GM19238 (cell line): ENCODE data around the gene BACE1.
"Not testable (repeated sequence)": the region's sequence is repeated elsewhere in the genome, so short reads cannot be mapped to it uniquely, and the experiment has no call there.

Source experiments
- DNase-seq: peaks from one replicate; pipeline ENCODE4 v3.0.0; 2011; ENCODE audit warnings: low spot score; ENCODE audit not compliant: insufficient read length

BACE1 gene

GRCh38 chr11:117278347-117278746 is 37.7 kb downstream of the BACE1 start:
- DNase-seq = no peak

- no peak for DNase-seq
These were observed 42.3 kb downstream of the BACE1 start for GRCh38 chr11:117273550-117274289.

- DNase-seq = not testable (repeated sequence)
These were observed 43.9 kb downstream of the BACE1 start for GRCh38 chr11:117272175-117272574.

DNA sequence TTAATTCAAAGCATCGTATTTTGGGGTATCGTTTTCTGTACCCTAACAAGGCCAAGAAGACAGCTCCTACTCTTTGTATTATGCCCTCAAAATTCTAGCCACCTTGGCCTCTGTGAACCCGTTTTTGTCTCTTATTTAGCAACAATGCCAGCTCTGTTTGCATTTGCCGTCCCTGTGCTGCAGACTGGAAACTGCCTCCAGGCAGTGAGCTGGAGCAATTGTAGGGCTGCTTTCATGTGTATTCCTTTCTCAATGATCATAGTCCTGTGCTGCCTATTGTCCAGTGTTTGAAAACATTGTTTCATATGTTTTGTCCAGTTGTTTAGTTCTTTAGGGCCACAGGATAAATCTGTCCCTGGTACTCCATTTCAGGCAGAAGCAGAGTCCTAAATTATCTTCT is 44.8 kb downstream of the BACE1 start:
- no peak for DNase-seq

GRCh38 chr11:117269856-117270255 is 46.2 kb downstream of the BACE1 start:
- DNase-seq = no peak

GRCh38 chr11:117265745-117266144 is 50.3 kb downstream of the BACE1 start:
- DNase-seq = no peak

- not testable (repeated sequence) for DNase-seq
These were observed 51.3 kb downstream of the BACE1 start for GRCh38 chr11:117264624-117265323.

DNA sequence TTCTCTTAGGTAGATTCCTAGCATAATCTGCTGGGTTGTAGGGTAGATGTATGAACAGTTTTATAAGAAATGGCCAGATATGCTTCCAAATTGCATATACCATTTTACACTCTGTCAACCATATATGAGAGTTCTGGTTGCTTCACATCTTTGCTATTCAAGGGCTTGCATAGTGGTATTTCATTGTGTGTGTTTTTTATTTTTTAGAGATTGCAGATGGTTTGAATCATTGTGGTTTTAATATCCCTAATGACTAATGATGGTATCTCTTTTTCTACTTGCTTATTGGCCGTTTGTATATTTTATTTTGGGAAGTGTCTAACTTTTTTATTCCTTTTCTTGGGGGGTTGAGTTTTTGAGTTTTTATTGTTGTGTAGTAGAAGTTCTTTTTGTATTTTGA is 56.6 kb downstream of the BACE1 start:
- no peak for DNase-seq

DNA sequence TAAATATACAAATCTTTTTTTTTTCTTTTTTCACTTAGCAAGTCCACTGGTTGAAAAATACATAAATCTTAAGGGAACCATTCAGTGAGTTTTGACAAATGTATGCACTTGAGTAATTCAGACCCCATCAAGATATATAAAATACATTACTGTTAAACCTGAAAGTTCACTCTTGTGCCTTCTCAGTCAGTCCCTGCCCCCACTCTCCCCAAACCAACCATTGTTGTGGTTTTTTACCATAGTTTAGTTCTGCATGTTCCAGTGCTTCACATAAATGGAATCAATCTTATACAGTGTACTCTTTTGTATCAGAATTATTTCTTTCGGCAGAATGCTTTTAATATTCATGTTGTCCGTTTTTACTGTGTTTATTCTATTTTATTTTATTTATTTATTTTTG is 57.5 kb downstream of the BACE1 start:
- no peak for DNase-seq

- no peak for DNase-seq
These were observed 59.5 kb downstream of the BACE1 start for GRCh38 chr11:117256573-117256972.

DNA sequence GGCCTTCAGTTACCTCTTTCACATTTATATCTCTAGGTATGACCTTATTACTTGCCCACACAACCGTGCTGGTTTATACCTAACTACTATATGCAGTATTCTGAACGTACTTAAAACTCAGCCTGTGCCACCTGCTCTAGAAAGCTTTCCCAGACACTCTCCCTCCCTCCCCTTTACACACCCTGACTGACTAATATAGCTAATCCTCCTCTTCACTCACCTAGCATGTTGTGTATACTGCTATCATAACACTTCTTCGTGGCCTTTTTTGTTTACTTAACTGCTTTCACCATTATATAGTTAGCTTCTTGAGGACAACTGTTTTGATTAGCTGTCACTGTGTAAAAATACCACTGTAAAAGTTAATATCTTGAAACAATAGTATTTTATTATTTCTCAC is 60.1 kb downstream of the BACE1 start:
- no peak for DNase-seq

DNA sequence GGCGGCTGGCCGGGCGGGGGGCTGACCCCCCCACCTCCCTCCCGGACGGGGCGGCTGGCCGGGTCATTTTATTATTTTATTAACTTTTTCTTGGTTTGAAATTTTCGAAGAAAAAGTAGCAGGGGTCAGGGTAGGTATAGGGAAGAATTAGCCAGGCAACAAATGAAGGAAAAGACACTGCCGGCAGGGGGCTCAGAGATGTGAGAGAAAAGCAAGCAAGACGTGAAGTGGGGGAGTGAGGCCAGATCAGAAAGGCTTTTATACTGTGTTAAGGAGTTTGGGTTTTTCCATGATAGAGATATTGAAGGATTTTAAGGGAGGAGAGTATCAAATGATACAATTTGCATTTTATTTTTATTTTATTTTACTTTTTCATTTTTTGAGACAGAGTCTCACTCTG is 64.5 kb downstream of the BACE1 start:
- DNase-seq = no peak

DNA sequence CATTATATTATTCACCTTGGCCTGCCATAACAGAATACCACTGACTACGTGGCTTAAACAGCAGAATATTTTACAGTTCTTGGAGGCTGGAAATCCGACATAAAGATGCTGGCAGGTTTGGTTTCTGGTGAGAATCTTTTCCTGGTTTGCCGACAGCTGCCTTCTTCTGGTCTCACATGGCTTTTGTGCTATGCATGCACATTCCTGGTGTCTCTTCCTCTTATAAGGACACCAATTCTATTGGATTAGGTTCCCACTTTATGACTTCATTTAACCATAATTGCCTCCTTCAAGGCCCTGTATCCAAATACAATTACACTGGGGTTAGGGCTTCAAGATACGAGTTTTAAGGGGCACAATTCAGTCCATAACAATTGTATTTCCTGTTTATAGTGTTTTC is 66.5 kb downstream of the BACE1 start:
- DNase-seq = no peak

GRCh38 chr11:117248341-117248740 is 67.7 kb downstream of the BACE1 start:
- DNase-seq = no peak

DNA sequence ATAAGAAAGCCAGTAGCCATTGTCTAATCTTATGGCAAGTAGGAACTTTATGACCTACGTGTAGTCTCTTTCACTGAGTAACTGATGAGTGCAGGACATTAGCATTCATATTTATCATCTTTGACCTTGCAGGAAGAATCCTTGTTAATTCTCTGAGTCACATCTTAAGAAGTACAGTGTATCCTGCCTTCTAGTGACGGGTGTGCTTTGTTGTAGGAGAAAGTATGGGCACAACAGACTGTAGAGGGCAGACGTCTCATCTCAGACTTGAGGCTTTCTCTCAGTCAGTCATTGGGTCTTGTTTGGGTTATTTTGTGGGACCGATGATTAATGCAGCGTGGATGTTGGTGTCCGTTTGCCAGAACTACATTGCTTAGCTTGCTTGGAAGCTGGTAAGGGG is 76.8 kb downstream of the BACE1 start:
- DNase-seq = no peak

DNA sequence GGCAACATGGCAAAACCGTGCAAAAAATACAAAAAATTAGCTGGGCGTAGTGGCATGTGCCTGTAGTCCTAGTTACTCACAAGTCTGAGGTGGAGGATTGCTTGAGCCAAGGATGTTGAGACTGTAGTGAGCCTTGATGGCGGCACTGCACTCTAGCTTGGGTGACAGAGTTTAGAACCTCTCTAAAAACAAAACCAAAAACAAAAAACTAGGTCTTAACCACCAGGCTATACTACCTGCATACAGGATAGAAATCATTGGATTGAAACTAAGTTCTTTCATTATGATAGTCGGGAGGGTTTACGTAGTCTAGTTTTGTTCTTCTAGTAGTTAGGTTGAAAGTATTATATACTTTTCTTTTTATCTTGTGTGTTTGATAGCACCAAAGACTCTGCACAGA is 77.8 kb downstream of the BACE1 start:
- no peak for DNase-seq
